Osteoblast (primary cell): ENCODE measurements around the gene VPS13D. TPM values are rescaled to one million over a fixed set of nuclear protein-coding genes. Genes with fewer than 3 reads are reported as not detected.

ENCODE experiments used
- DNase-seq: peaks from one replicate; pipeline ENCODE4 v3.0.0; 2011; ENCODE audit warnings: low spot score, mixed read lengths; ENCODE audit not compliant: insufficient read length; ENCODE audit errors: missing footprints
- H2AFZ ChIP-seq: 2 replicates; pipeline ENCODE4 v1.6.0; 2011; ENCODE audit warnings: mild to moderate bottlenecking, low read length
- H3K27ac ChIP-seq: 2 replicates; pipeline ENCODE4 v1.5.1; 2011; ENCODE audit warnings: mild to moderate bottlenecking, low read depth, low read length, moderate library complexity
- H3K27me3 ChIP-seq: 2 replicates; pipeline ENCODE4 v1.6.0; 2012; ENCODE audit warnings: mild to moderate bottlenecking, control low read depth, inconsistent platforms, low read length, moderate library complexity; ENCODE audit not compliant: insufficient read depth
- H3K36me3 ChIP-seq: 2 replicates; pipeline ENCODE4 v1.5.1; 2011; ENCODE audit warnings: mild to moderate bottlenecking, low read length, control low read depth, moderate library complexity; ENCODE audit not compliant: insufficient read depth
- H3K4me1 ChIP-seq: 2 replicates; pipeline ENCODE4 v1.5.1; 2011; ENCODE audit warnings: mild to moderate bottlenecking, low read length, control low read depth, moderate library complexity; ENCODE audit not compliant: insufficient read depth
- H3K4me2 ChIP-seq: 2 replicates; pipeline ENCODE4 v1.6.0; 2011; ENCODE audit warnings: mild to moderate bottlenecking, low read length; ENCODE audit not compliant: insufficient read depth
- H3K4me3 ChIP-seq: fragments of 200-600 bp; sonication (generic); 3 replicates; pipeline ENCODE4 v1.5.1; 2012; ENCODE audit warnings: mild to moderate bottlenecking, low read length, inconsistent platforms; ENCODE audit not compliant: insufficient read depth
- H3K79me2 ChIP-seq: 2 replicates; pipeline ENCODE4 v1.6.0; 2012; ENCODE audit warnings: mild to moderate bottlenecking, low read length, control low read depth, inconsistent platforms; ENCODE audit not compliant: insufficient read depth
- H3K9me3 ChIP-seq: 2 replicates; pipeline ENCODE4 v1.5.1; 2011; ENCODE audit warnings: low read depth, low read length, control low read depth
- H4K20me1 ChIP-seq: 2 replicates; pipeline ENCODE4 v1.6.0; 2012; ENCODE audit warnings: mild to moderate bottlenecking, low read length, control low read depth; ENCODE audit not compliant: insufficient read depth
- CTCF ChIP-seq: IDR thresholded peaks from 2 replicates; pipeline ENCODE4 v1.5.1; 2011; ENCODE audit warnings: mild to moderate bottlenecking, low read depth, low read length, moderate library complexity; ENCODE audit errors: extremely low read depth
- total RNA-seq: library from RNA; depleted of rRNA; stranded (reverse); fragments of >200 nt; gene quantifications from 2 replicates; pipeline ENCODE4 v1.2.3, GENCODE V29; 2012

VPS13D gene
- total RNA-seq, 1 donor: 48.5 TPM

GRCh38 chr1:12531179-12531499 is 301.3 kb downstream of the VPS13D start:
- H3K4me2 ChIP-seq: no peak overlapping the region
- no peak overlapping the region for H3K4me3 ChIP-seq
- peak overlapping the region; percentile 22 for H2AFZ ChIP-seq
- TF ChIP-seq CTCF: no peak
- no peaks in the 10 kb centered on the region for H3K79me2 ChIP-seq
- H3K27me3 ChIP-seq: no peaks in the 10 kb centered on the region
- H3K4me1 ChIP-seq: peaks cover 8% of the 10 kb centered on the region
- DNase-seq: no peak
- H3K36me3 ChIP-seq: no peaks in the 10 kb centered on the region
- no peaks in the 10 kb centered on the region for H4K20me1 ChIP-seq
- H3K9me3 ChIP-seq: no peaks in the 10 kb centered on the region
- no peak overlapping the region for H3K27ac ChIP-seq

DNA sequence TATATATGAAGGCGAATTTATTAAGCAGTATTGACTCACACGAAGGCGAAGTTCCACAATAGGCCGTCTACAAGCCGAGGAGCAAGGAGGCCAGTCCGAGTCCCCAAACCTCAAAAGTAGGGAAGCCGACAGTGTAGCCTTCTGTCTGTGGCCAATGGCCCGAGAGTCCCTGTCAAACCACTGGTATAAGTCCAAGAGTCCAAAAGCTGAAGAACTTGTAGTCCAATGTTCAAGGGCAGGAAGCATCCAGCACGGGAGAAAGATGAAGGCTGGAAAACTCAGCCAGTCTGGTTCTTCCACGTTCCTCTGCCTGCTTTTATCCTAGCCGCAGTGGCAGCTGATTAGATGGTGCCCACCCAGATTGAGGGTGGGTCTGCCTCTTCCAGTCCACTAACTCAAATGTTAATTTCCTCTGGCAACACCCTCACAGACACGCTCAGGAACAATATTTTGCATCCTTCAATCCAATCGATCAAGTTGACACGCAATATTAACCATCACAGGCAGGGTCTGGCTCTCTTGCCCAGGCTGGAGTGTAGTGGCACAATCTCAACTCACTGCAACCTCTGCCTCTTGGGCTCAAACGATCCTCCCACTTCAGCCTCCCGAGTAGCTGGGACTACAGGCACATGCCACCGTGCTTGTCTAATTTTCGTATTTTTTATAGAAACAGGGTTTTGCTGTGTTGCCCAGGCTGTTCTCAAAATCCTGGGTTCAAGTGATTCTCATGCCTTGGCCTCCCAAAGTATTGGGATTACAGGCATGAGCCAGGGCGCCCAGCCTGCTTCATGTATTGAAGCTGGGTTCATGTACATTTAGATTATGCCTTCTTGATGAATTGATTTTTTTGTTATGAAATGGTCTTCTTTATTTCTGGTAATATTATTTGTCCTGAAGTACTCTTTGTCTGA is 302.8 kb downstream of the VPS13D start:
- H3K4me3 ChIP-seq: no peak overlapping the region
- no peak for DNase-seq
- TF ChIP-seq CTCF: no peak

GRCh38 chr1:12536023-12536639 is 306.3 kb downstream of the VPS13D start:
- no peak for TF ChIP-seq CTCF
- no peak overlapping the region for H3K27ac ChIP-seq
- H3K4me3 ChIP-seq: no peak overlapping the region
- H3K4me1 ChIP-seq: peaks cover 13% of the 10 kb centered on the region
- no peak overlapping the region for H3K4me2 ChIP-seq
- H4K20me1 ChIP-seq: no peaks in the 10 kb centered on the region
- H3K36me3 ChIP-seq: no peaks in the 10 kb centered on the region
- H3K79me2 ChIP-seq: no peaks in the 10 kb centered on the region
- no peak for DNase-seq
- H3K27me3 ChIP-seq: no peaks in the 10 kb centered on the region
- no peak overlapping the region for H2AFZ ChIP-seq
- H3K9me3 ChIP-seq: no peaks in the 10 kb centered on the region

More for the DNA sequence above, 302.8 kb downstream of the VPS13D start:
- Histone ChIP-seq H2AFZ (no peak overlapping the region), H3K4me2 (no peak overlapping the region), H4K20me1 (no peaks in the 10 kb centered on the region), H3K27me3 (no peaks in the 10 kb centered on the region), H3K36me3 (no peaks in the 10 kb centered on the region), H3K4me1 (peaks cover 8% of the 10 kb centered on the region), H3K27ac (no peak overlapping the region), H3K79me2 (no peaks in the 10 kb centered on the region), H3K9me3 (no peaks in the 10 kb centered on the region)

- Histone ChIP-seq H3K79me2 (no peaks in the 10 kb centered on the region), H2AFZ (no peak overlapping the region), H3K4me3 (no peak overlapping the region), H3K27me3 (no peaks in the 10 kb centered on the region), H4K20me1 (no peaks in the 10 kb centered on the region), H3K27ac (no peak overlapping the region), H3K36me3 (no peaks in the 10 kb centered on the region), H3K4me2 (no peak overlapping the region), H3K4me1 (peaks cover 24% of the 10 kb centered on the region), H3K9me3 (no peaks in the 10 kb centered on the region)
- no peak for DNase-seq
- no peak for TF ChIP-seq CTCF
Observed at GRCh38 chr1:12537294-12537693, 307.5 kb downstream of the VPS13D start.
